Non-pigmented ciliary epithelial cell (primary cell): ENCODE data around the gene HS2ST1.
"Not testable (repeated sequence)": the region's sequence is repeated elsewhere in the genome, so short reads cannot be mapped to it uniquely, and the experiment has no call there.

Experiments
- DNase-seq: peaks from one replicate; pipeline ENCODE4 v3.0.0-alpha.2; 2010; ENCODE audit warnings: low read depth

HS2ST1 gene

GRCh38 chr1:86925742-86926141, 11.3 kb downstream of the HS2ST1 start:
- no peak for DNase-seq

- no peak for DNase-seq
These were observed 12.4 kb downstream of the HS2ST1 start for GRCh38 chr1:86926883-86927282.

GRCh38 chr1:86928819-86929218, 14.4 kb downstream of the HS2ST1 start:
- DNase-seq, result no peak

- no peak for DNase-seq
These were observed 18.6 kb downstream of the HS2ST1 start for GRCh38 chr1:86933051-86933450.

- DNase-seq, result no peak
These were observed 19.3 kb downstream of the HS2ST1 start for GRCh38 chr1:86933562-86934377.

- no peak for DNase-seq
These were observed 24.0 kb downstream of the HS2ST1 start for GRCh38 chr1:86938450-86938849.

- no peak for DNase-seq
These were observed 24.4 kb downstream of the HS2ST1 start for GRCh38 chr1:86938855-86939254.

- DNase-seq, result no peak
These were observed 25.0 kb downstream of the HS2ST1 start for GRCh38 chr1:86939406-86939805.

GRCh38 chr1:86940599-86940998, 26.2 kb downstream of the HS2ST1 start:
- DNase-seq, result no peak

- DNase-seq, result no peak
These were observed 27.6 kb downstream of the HS2ST1 start for GRCh38 chr1:86942042-86942441.

GRCh38 chr1:86942743-86943142, 28.3 kb downstream of the HS2ST1 start:
- DNase-seq, result no peak

GRCh38 chr1:86948212-86948611, 33.8 kb downstream of the HS2ST1 start:
- DNase-seq, result no peak

GRCh38 chr1:86950712-86951419, 36.4 kb downstream of the HS2ST1 start:
- no peak for DNase-seq

- DNase-seq, result no peak
These were observed 37.0 kb downstream of the HS2ST1 start for GRCh38 chr1:86951430-86951829.

- no peak for DNase-seq
These were observed 38.7 kb downstream of the HS2ST1 start for GRCh38 chr1:86953167-86953566.

GRCh38 chr1:86955678-86956077, 41.2 kb downstream of the HS2ST1 start:
- no peak for DNase-seq

- no peak for DNase-seq
These were observed 41.8 kb downstream of the HS2ST1 start for GRCh38 chr1:86956221-86956620.

- DNase-seq, result no peak
These were observed 42.8 kb downstream of the HS2ST1 start for GRCh38 chr1:86957221-86957620.

- no peak for DNase-seq
These were observed 46.1 kb downstream of the HS2ST1 start for GRCh38 chr1:86960548-86960947.

GRCh38 chr1:86963841-86964240, 49.4 kb downstream of the HS2ST1 start:
- not testable (repeated sequence) for DNase-seq

- DNase-seq, result no peak
These were observed 50.8 kb downstream of the HS2ST1 start for GRCh38 chr1:86965012-86965826.

- DNase-seq, result no peak
These were observed 51.4 kb downstream of the HS2ST1 start for GRCh38 chr1:86965827-86966182.

GRCh38 chr1:86970938-86971337, 56.5 kb downstream of the HS2ST1 start:
- DNase-seq, result no peak
